Measurements from ENCODE around the gene A2ML1.
"Not testable (repeated sequence)": the region's sequence is repeated elsewhere in the genome, so short reads cannot be mapped to it uniquely, and the experiment has no call there.

Gene A2ML1

GRCh38 chr12:8822298-8822697, at the start of gene A2ML1:
TSS of gene A2ML1 (plus strand) at chr12:8822621. CDS start at chr12:8822652, 31 bp downstream.
- no peak for DNase-seq

- no peak for DNase-seq
These were observed 49.0 kb upstream of the A2ML1 start for GRCh38 chr12:8773461-8773860.

- no peak for DNase-seq
These were observed 43.1 kb upstream of the A2ML1 start for GRCh38 chr12:8779281-8779680.

- no peak for DNase-seq
These were observed 42.6 kb upstream of the A2ML1 start for GRCh38 chr12:8779862-8780261.

GRCh38 chr12:8780389-8780788, 42.0 kb upstream of the A2ML1 start:
- DNase-seq, result no peak

- no peak for DNase-seq
These were observed 40.9 kb upstream of the A2ML1 start for GRCh38 chr12:8781381-8782127.

- DNase-seq, result no peak
These were observed 38.0 kb upstream of the A2ML1 start for GRCh38 chr12:8784290-8784888.

- no peak for DNase-seq
These were observed 36.9 kb upstream of the A2ML1 start for GRCh38 chr12:8785499-8785898.

- DNase-seq, result not testable (repeated sequence)
These were observed 35.2 kb upstream of the A2ML1 start for GRCh38 chr12:8787206-8787605.

- DNase-seq, result not testable (repeated sequence)
These were observed 33.7 kb upstream of the A2ML1 start for GRCh38 chr12:8788706-8789105.

GRCh38 chr12:8789341-8790013, 32.9 kb upstream of the A2ML1 start:
- DNase-seq, result not testable (repeated sequence)

- DNase-seq, result not testable (repeated sequence)
These were observed 29.2 kb upstream of the A2ML1 start for GRCh38 chr12:8793226-8793625.

GRCh38 chr12:8794611-8795010, 27.8 kb upstream of the A2ML1 start:
- not testable (repeated sequence) for DNase-seq

GRCh38 chr12:8796831-8797626, 25.4 kb upstream of the A2ML1 start:
- DNase-seq, result no peak

- not testable (repeated sequence) for DNase-seq
These were observed 21.2 kb upstream of the A2ML1 start for GRCh38 chr12:8801213-8801612.

- not testable (repeated sequence) for DNase-seq
These were observed 17.6 kb upstream of the A2ML1 start for GRCh38 chr12:8804833-8805232.

GRCh38 chr12:8805487-8805886, 16.9 kb upstream of the A2ML1 start:
- DNase-seq, result not testable (repeated sequence)

- DNase-seq, result not testable (repeated sequence)
These were observed 15.3 kb upstream of the A2ML1 start for GRCh38 chr12:8807084-8807483.

GRCh38 chr12:8810112-8810511, 12.3 kb upstream of the A2ML1 start:
- not testable (repeated sequence) for DNase-seq

- DNase-seq, result no peak
These were observed 8.7 kb upstream of the A2ML1 start for GRCh38 chr12:8813572-8814357.

- DNase-seq, result no peak
These were observed 5.9 kb upstream of the A2ML1 start for GRCh38 chr12:8816448-8817050.

- no peak for DNase-seq
These were observed 4.6 kb upstream of the A2ML1 start for GRCh38 chr12:8817856-8818255.
